Ovary (tissue), 10 donors: Measurements from ENCODE around the gene HLA-DOB. TPM values are rescaled to one million over a fixed set of nuclear protein-coding genes. Genes with fewer than 3 reads are reported as not detected.

ENCODE experiments used
- DNase-seq, 5 donors: peaks; one replicate each; pipeline ENCODE4 v3.0.0-alpha.2; 2019 to 2020
- H3K27ac ChIP-seq, 2 donors: fragments of 200-600 bp; one replicate each; pipeline versions ENCODE4 v1.5.1 to v1.8.0; 2019 to 2022
- H3K27me3 ChIP-seq: fragments of 200-600 bp; one replicate; pipeline ENCODE4 v1.8.0; 2022
- H3K36me3 ChIP-seq: fragments of 200-600 bp; sonication (generic); one replicate; pipeline ENCODE4 v1.5.1; 2019
- H3K4me1 ChIP-seq: one replicate; pipeline ENCODE4 v1.8.1; 2013; ENCODE audit warnings: mild to moderate bottlenecking, moderate library complexity; ENCODE audit not compliant: insufficient read depth
- H3K4me3 ChIP-seq: fragments of 200-600 bp; sonication (generic); one replicate; pipeline ENCODE4 v1.5.1; 2017
- H3K9me3 ChIP-seq, 2 donors: fragments of 200-600 bp in 1 of 2; sonication (generic) in 1 of 2; one replicate each; pipeline versions ENCODE4 v1.5.1 to v1.8.1; 2013 to 2019; ENCODE audit warnings: mild to moderate bottlenecking in 1 of 2, moderate library complexity in 1 of 2
- CTCF ChIP-seq, 3 donors: fragments of 450-650 bp in 2 of 3; fragments of 200-600 bp in 1 of 3; IDR thresholded peaks; one replicate each; pipeline versions ENCODE4 v1.5.1 to v1.8.0; 2016 to 2022; ENCODE audit warnings: antibody characterized with exemption in 3 of 3, mild to moderate bottlenecking in 1 of 3
- EP300 ChIP-seq: sonication (generic); formaldehyde crosslinking; IDR thresholded peaks from one replicate; pipeline ENCODE4 v1.6.1; 2017; ENCODE audit warnings: antibody characterized with exemption
- POLR2A ChIP-seq: fragments of 450-650 bp; IDR thresholded peaks from one replicate; pipeline ENCODE4 v1.6.1; 2017; ENCODE audit warnings: antibody characterized with exemption, mild to moderate bottlenecking, moderate library complexity
- WGBS, 3 donors: extraction: QIAGEN DNeasy Blood & Tissue Kit in 1 of 3; methylation state at CpG; one replicate each; pipeline versions ENCODE4 v1.1.5 to v1.1.7; 2013 to 2017; 5-methylcytosine and 5-hydroxymethylcytosine counted together
- intact Hi-C, 4 donors: fragments of 100-400 bp; cut with DNase I; formaldehyde crosslinking; loops; one replicate each; pipeline versions ENCODE4 v1.11.0 to v1.15.1; 2022 to 2023
- long read RNA-seq, 3 donors: library from polyadenylated mRNA in 2 of 3; unstranded in 2 of 3; transcript quantifications; one replicate each; pipeline ENCODE4 v2.0.0 and lab custom pipeline, GENCODE V29; 2021 to 2026
- polyA plus RNA-seq, 2 donors: library from polyadenylated mRNA; stranded (reverse); fragments of 200-250 nt in 1 of 2; fragments of 350-450 nt in 1 of 2; fragmentation: Illumina TruSeq in 1 of 2; extraction: RNeasy Lipid Tissue Mini Kit (QIAGEN cat#74804) in 1 of 2; gene quantifications; one replicate each; pipeline ENCODE4 v1.2.3, GENCODE V29; 2013 to 2014
- total RNA-seq, 7 donors: library from RNA; depleted of rRNA in 2 of 7; stranded (reverse); fragments of >200 nt in 2 of 7; fragmentation: NEBNext Ultra II Directional in 3 of 7; extraction: Animal tissue kit (Norgen Biotek cat#: 25700) in 3 of 7; gene quantifications; one replicate each; pipeline versions ENCODE4 v1.1.0 to v1.2.4, GENCODE V29; 2016 to 2023
- donor health status: DM: no; HTN: no; CAD: no; lungs with moderate emphysema.
- donor health status: DM: no; HTN: no; CAD: no.
- donor health status: Bipolar disorder and iron deficiency.
- donor health status: DM: yes; HTN: yes; CAD: no.
- donor health status: DM: no; HTN: no; CAD: no.
- donor health status: DM: yes; HTN: yes; CAD: no.

Gene HLA-DOB
- total RNA-seq (1 to 10 TPM in 2 of 7 donors, under 1 TPM in 4, not detected in 1; 0.28 to 4.6 (median 0.73) TPM), polyA plus RNA-seq (1 to 10 TPM in 1 of 2 donors, under 1 TPM in 1; 0.24 to 1.6 TPM)
- long read RNA-seq, donor 1, result 0 reads
- long read RNA-seq, donor 2, result 0 reads
- long read RNA-seq, donor 3, result 0 reads

GRCh38 chr6:32816746-32817204 lies at the start of gene HLA-DOB:
Gene HLA-DOB, minus strand, starts transcription at chr6:32817002. Its CDS starts 51 bp downstream, at chr6:32816951.
- Histone ChIP-seq H3K36me3 (no peaks in the 10 kb centered on the region), H3K4me3 (no peak within 1 kb of the TSS), H3K27me3 (no peaks in the 10 kb centered on the region), H3K9me3 (no peaks in the 10 kb centered on the region), H3K4me1 (no peaks in the 10 kb centered on the region), H3K27ac (no peak within 1 kb of the TSS)
- DNase-seq, result no peak
- TF ChIP-seq CTCF (IDR thresholded peaks at IDR 0.05) (no peak), EP300 (no peak), POLR2A (no peak)
- intact Hi-C loops, result no loop called here
- WGBS, 3 donors, result 71 to 73% (median 72%) methylated on average over 3 of the region's 3 CpGs

GRCh38 chr6:32865724-32866443 lies 49.1 kb upstream of the HLA-DOB start:
- no peaks in the 10 kb centered on the region for H3K27me3 ChIP-seq
- H3K9me3 ChIP-seq, result no peaks in the 10 kb centered on the region
- WGBS, 3 donors, result 68 to 76% (median 70%) methylated on average over 10 of the region's 10 CpGs
- intact Hi-C loops, result no loop called here
- H3K27ac ChIP-seq, result no peak overlapping the region
- TF ChIP-seq EP300, result no peak
- TF ChIP-seq CTCF (IDR thresholded peaks at IDR 0.05), result no peak
- TF ChIP-seq POLR2A, result no peak
- no peak for DNase-seq
- no peaks in the 10 kb centered on the region for H3K36me3 ChIP-seq
- H3K4me3 ChIP-seq, result no peak overlapping the region
- peaks cover 3% of the 10 kb centered on the region for H3K4me1 ChIP-seq

- 69 to 84% (median 81%) methylated on average over 3 of the region's 3 CpGs for WGBS, 3 donors
- Histone ChIP-seq H3K9me3 (no peaks in the 10 kb centered on the region), H3K4me1 (peaks cover 3% of the 10 kb centered on the region), H3K27ac (no peak overlapping the region), H3K36me3 (no peaks in the 10 kb centered on the region), H3K27me3 (no peaks in the 10 kb centered on the region), H3K4me3 (no peak overlapping the region)
- TF ChIP-seq EP300, result no peak
- TF ChIP-seq POLR2A, result no peak
- no peak for TF ChIP-seq CTCF (IDR thresholded peaks at IDR 0.05)
- DNase-seq, result no peak
- intact Hi-C loops, result no loop called here
Observed at GRCh38 chr6:32862725-32863124, 45.9 kb upstream of the HLA-DOB start.

GRCh38 chr6:32860674-32861073 lies 43.9 kb upstream of the HLA-DOB start:
- TF ChIP-seq POLR2A (no peak), CTCF (IDR thresholded peaks at IDR 0.05) (no peak), EP300 (no peak)
- Histone ChIP-seq H3K36me3 (no peaks in the 10 kb centered on the region), H3K27me3 (no peaks in the 10 kb centered on the region), H3K27ac (no peak overlapping the region), H3K9me3 (no peaks in the 10 kb centered on the region), H3K4me3 (no peak overlapping the region), H3K4me1 (peaks cover 3% of the 10 kb centered on the region)
- 59 to 89% (median 71%) methylated on average over 1 of the region's 1 CpG for WGBS, 3 donors
- intact Hi-C loops, result no loop called here
- DNase-seq, result no peak
